AG09319 (cell line): ENCODE data around the gene TTC29.

Experiments used
- DNase-seq: peaks from one replicate; pipeline ENCODE4 v3.0.0-alpha.2; 2010; ENCODE audit warnings: low read depth; ENCODE audit errors: extremely low read depth
- CTCF ChIP-seq: IDR thresholded peaks from 2 replicates; pipeline ENCODE4 v1.5.1; 2011; ENCODE audit warnings: low read depth, mild to moderate bottlenecking, inconsistent platforms, low read length, moderate library complexity

TTC29 gene

GRCh38 chr4:146969126-146969525, 23.5 kb upstream of the TTC29 start:
- no peak for DNase-seq
- TF ChIP-seq CTCF, result no peak

- TF ChIP-seq CTCF, result no peak
- no peak for DNase-seq
These were observed 15.0 kb upstream of the TTC29 start for GRCh38 chr4:146960634-146961033.

GRCh38 chr4:146959692-146960091, 14.0 kb upstream of the TTC29 start:
- no peak for DNase-seq
- no peak for TF ChIP-seq CTCF

GRCh38 chr4:146957237-146957636, 11.6 kb upstream of the TTC29 start:
- no peak for TF ChIP-seq CTCF
- peak; percentile 41 for DNase-seq

GRCh38 chr4:146952896-146953295, 7.2 kb upstream of the TTC29 start:
- no peak for DNase-seq
- no peak for TF ChIP-seq CTCF

GRCh38 chr4:146949559-146949958, 3.9 kb upstream of the TTC29 start:
- TF ChIP-seq CTCF, result no peak
- DNase-seq, result no peak

- no peak for DNase-seq
- no peak for TF ChIP-seq CTCF
These were observed 1.8 kb downstream of the TTC29 start for GRCh38 chr4:146943691-146944375.
